GM21367 (cell line): Measurements from ENCODE around the gene SMC4.
"Not testable (repeated sequence)": the region's sequence is repeated elsewhere in the genome, so short reads cannot be mapped to it uniquely, and the experiment has no call there.

Experiments used
- ATAC-seq: cut with Tn5 transposase; IDR thresholded peaks from one replicate; pipeline ENCODE4 v1.9.1; 2021; ENCODE audit not compliant: unreplicated experiment

SMC4 gene

DNA sequence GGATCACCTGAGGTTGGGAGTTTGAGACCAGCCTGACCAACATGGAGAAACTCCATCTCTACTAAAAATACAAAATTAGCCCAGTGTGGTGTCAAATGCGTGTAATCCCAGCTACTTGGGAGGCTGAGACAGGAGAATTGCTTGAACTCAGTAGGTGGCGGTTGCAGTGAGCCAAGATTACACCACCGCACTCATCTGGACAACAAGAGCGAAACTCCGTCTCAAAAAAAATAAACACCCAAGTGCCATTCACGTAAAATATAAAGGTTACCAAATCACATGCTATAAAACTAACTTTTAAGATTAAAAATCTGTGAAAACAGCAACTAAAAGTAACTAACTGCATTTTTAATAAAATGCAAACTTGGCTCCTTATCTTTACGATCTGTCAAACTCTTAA is 41.2 kb downstream of the SMC4 start:
- no peak for ATAC-seq

DNA sequence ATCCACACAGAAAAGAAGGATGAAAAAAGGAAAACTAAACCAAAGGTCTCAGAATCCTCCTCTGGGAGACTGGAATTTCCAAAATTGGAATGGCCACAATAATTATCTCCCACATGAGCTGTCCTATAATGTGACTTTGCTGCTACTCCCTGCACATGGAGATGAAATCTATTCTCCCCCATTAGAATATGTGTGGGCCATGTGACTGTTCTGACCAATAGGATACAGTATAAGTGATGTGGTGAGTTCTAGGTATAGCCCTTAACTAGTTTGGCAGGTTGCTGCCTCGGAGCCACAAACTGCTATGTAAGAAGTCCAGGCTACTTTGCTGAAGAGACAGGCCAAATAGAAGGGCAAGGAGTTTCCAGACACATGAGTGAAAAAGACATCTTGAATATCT is 45.0 kb downstream of the SMC4 start:
- ATAC-seq = no peak

DNA sequence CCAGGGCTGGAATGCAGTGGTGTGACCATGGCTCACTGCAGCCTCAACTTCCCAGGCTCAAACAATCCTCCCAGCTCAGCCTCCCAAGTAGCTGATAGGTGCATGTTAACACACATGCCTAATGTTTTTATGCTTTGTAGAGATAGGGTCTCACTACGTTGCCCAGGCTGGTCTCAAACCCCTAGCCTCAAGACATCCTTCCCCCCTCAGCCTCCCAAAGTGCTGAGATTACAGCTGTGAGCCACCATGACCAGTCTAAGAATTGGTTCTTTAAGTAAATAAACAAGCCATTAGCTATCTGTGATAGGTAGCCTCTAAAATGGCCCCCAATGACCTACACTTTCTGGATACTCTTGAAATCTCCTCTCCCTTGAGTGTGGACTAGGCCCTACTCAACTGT is 46.4 kb downstream of the SMC4 start:
- no peak for ATAC-seq

DNA sequence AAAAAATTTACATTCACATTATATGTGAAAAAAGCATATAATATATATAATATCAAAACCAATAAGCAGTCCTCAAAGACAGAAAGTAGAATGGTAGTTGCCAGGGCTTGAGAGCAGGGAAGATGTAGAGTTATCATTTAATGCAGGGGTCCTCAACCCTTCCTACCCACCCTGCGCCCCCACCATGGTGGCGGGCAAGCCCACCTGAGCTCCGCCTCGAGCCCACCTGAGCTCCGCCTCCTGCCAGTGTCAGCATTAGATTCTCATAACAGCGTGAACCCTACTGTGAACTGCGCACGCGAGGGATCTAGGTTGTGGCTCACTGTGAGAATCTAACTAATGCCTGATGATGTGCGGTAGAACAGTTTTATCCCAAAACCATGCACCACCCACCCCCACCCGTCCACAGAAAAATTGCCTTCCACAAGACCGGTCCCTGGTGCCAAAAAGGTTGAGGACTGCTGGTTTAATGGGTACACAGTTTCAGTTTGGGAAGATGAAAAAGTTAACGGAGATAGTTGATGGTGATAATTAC is 47.1 kb downstream of the SMC4 start:
- ATAC-seq = no peak

DNA sequence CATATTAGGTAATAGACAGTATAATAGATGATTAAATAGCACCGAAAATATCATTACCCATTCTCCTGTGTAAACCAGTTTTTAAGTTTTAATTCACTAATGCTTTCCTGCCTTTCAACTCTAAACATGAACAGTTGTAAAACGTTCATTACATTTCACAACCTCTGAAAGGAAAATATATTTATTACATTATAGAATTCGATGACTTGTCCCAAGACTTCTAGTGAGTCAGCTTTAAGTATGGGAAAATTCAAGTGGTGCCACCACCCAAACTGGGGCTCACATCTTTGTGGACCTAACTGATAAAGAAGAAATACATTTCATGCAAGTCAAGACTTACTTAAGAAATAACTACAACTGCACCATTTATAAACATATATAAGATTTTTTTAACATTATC is 48.1 kb downstream of the SMC4 start:
- ATAC-seq = no peak

DNA sequence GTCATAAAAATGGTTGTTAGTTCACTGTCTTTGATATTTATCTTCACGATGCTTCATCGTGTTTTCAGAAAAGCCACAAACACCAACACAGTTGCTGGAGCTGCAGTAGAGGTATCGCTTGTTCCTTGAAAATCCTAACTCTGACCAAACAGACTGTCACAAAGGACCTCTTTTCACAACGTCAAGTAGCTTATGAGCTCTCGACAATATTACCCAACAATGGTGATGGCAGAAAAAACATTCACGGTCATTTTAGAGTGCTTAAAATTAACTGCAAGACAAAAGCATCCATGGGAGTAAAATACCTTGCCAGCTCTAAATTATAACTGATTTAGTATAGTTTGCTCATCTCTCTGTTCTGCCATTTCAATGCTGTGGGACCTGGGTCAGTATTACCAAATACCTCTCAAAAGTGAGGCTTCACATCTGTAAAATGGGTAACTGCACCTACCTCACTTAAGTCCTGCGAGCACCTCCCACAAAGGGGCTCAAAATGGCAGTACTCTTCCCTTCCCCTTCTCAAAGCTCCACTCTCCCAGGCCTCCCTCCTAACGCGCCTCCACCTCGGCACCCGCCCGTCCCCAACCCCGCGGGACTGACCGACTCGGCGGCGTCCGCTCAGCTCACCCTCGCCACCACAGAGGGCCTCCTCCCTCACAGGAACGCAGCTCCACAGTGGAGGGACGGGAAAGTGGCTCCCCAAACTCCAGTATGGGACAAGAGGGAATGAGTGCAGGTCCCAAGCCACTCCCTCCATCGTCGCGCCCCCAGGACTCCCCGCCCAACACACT is 49.6 kb downstream of the SMC4 start:
- ATAC-seq = peak; percentile 34

DNA sequence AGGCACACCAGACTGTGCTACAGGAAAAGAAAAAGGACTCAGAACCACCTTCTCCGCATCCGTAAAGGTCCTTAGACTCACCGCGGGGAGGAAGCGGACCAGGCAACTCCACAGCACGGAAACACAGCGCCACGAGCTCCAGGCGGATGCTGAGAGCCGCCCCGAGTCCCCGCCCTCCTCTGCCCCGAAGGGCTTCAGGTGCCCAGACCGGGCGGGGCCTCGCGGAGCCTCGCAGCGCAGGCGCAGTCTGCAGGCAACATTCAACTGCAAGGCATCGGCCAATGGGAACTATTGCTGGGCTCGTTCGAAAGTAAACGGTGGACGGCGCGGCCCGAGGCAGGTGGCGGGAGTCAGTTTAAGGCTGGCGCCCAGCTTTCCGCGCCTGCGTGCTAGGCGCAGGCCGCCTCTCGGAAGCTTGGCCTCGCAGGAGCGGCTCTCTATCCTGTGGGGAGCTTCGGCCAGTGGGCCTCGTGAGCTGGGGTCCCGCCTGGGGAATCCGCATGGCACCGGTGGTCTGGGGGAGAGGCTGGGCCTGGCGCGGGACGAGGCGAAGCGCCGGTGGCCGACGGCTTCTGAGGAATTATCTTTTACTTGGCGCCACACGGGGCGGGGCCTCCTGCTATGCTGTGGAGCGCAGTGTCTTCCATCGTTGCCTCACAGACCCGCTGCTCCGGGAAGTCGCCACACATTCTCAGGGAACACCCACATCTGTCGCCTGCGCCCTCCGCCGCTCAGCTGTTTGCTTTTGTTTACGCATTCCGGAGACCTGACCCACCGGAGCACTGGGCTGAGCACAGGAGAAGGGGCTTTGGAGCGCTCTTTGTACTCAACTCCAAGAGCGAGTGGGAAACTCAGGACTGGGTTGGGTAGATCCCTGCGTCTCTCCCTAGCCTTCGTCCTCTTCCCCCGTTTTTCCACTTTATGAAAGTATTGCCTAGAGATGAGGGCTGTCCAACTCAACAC is 50.5 kb downstream of the SMC4 start, which contains the start of gene TRIM59:
TSS of gene TRIM59 (minus strand) at position 151 of the 963 bp plus-strand sequence. CDS start 10,603 bp downstream, outside the sequence.
- peak; percentile 91 for ATAC-seq

DNA sequence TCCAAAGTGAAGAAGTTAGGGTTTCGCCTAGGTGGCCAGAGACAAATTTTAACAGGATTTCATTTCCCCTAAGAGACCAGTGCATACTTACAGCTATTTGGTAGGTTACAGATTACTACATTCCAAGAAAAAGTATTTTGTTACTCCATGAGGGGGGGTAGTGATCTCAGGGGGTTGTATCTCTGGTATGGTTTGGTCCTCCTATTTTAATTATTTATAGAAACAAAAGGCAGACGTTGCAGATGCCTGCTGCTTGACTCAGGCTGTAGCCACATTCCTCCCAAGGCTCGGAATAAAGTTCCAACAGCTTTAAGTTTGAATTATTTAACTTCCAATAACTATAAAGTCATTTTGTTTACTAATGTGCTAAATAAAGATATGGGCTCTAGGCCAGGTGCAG is 51.4 kb downstream of the SMC4 start:
- no peak for ATAC-seq

DNA sequence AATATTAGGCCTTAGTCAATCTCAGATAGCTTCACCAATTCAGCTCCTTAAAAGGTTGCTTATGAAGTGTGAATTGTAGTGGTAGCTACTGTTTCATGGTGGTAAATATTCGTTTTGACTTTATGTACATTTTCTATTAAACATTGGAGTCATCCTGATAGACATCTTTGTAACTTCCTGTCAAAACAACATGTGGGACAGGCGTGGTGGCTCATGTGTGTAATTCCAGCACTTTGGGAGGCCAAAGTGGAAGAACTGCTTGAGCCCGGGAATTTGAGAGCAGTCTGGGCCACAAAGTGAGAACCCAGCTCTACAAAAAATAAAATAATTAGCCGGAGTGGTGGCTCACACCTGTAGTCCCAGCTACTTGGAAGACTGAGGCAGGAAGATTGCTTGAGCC is 52.2 kb downstream of the SMC4 start:
- no peak for ATAC-seq

DNA sequence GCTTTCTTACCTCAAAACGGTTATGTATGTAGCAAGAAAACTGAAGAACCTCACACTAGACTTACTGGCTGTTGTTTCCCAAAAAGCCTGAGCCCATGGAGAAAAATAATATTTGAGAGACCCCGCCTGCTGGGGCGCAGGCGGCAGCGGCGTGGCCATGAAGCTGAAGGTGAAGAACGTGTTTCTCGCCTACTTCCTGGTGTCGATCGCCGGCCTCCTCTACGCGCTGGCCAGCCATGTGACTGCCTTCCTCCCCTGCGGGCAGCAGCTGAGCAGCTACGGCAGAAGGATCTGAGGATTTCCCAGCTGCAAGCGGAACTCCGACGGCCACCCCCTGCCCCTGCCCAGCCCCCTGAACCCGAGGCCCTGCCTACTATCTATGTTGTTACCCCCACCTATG is 52.8 kb downstream of the SMC4 start:
- ATAC-seq = not testable (repeated sequence)

DNA sequence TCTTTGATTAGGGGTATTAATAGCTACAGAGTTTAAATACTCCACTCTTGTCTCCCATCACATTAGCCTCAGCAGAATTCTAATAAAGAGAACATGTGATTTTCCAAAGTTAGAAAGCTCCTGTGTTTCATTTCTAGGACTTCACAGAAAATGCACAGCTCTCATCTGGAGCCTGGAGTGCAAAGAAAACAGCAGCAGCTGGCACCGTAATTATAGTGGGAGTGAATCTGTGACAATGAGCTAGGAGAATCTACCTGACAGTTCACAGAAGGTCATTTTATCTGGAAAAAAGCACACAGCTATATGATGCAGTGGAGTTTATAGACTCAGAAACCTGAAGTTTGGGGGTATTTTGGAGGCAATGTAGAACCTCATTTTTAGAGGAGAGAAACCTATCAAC is 55.5 kb downstream of the SMC4 start:
- ATAC-seq = no peak

DNA sequence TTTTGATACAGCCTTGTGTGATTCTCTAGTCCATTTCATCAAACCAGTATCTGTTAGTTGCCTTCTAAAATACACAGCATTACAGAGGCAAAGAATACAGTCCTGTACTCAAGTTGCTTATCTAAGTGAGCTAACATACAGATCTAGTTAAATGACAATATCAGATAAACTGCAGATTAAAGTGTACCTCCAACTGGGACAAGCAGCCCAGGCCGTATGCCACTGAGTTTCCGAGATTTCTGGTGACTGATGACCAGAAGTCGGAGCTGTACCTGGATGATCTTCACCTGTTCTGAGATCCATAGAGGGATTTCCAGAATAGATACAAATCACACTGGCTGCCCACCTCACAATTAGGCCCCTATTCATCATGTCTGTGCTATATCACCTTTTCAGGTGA is 56.4 kb downstream of the SMC4 start:
- no peak for ATAC-seq

DNA sequence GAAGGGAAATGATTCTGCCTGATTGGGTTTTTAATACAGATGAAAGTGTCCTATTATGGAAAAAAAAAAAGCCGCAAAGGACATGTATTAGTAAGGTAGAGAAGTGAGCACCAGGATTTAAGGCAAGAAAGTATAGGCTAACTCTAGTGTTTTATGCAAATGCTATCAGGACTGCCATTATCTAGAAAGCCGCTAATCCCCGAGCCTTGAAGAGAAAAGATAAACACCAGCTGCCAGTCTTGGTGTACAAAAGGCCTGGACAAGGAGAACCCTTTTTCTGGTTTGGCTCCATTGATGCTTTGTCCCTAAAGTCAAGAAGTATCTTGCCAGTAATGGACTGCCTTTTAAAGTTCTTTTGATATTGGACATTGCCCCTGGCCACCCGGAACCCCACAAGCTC is 58.7 kb downstream of the SMC4 start:
- ATAC-seq = no peak

DNA sequence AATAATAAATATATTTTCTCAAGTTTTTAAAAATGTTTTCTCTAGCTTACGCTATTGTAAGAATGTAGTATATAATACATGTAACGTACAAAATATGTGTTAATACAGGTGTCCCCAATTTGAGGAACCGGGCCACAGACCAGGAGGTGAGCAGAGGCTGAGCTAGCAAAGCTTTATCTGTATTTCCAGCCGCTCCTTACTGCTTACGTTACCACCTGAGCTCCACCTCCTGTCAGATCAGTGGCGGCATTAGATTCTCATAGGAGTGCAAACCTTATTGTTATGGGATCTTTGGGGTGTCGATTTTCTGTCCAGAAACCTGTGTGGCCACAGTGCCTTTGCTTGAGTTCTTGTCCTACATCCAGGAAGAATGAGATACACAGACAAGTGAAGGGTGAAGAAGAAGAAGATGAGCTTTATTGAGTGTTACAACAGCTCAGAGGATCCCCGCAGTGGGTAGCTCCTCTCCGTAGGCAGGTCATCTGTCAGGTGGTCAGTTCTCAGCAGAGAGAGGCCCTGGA is 60.1 kb downstream of the SMC4 start:
- ATAC-seq = no peak

DNA sequence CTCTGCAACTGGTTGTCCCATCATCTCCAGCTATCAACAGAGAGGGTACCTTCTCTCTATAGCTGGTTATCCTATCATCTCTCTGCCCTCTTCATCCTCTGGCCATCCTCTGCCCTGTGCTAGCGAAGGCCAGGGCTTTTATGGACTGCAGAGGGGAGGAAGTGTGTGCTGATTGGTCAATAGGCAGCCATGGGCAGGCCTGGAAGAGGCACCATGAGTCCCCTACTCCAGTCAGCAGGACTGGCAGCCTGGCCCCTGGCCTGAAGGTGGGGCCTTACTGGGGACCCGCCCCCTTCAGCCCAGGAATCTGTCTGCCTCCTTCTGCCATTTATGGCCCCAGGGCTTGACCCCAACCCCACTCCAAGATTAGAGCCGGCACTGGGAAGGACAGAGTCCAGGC is 60.6 kb downstream of the SMC4 start:
- no peak for ATAC-seq

DNA sequence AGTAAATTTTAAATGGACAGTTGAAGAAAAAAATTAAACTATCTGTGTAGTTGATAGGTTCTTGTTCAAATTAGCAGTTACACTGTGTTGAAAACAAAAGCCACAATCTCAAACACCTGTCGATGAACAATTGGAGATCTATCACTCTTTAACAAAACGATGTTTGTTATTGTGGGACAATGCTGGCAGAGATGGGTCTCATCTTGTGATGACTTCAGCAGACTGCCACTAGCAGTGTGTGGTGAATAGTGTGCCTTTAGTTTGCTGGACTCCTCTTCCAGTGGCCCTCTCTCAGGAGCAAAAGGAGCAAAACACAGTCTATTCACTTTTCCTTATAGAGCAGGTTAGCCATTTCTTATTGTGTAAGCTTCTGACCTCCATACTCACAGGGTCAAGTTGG is 64.9 kb downstream of the SMC4 start:
- ATAC-seq = no peak

DNA sequence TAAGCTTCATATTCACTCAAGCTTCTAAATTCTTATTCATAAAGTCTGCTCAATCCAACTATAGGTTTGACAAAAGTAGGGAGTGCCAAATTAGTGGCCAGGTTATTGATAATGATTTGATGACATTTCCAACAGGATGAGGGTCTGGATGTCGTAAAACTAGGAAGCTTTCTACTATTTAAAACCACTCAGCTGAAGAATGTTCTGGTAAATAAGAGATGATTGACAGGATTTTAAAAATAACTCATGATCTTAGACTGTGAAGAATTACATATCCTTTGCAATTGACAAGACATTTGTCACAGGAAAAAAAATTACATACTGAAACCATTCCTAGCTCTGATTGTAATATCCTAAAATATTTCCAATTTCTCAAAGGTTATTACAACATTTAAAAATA is 65.5 kb downstream of the SMC4 start:
- ATAC-seq = no peak

DNA sequence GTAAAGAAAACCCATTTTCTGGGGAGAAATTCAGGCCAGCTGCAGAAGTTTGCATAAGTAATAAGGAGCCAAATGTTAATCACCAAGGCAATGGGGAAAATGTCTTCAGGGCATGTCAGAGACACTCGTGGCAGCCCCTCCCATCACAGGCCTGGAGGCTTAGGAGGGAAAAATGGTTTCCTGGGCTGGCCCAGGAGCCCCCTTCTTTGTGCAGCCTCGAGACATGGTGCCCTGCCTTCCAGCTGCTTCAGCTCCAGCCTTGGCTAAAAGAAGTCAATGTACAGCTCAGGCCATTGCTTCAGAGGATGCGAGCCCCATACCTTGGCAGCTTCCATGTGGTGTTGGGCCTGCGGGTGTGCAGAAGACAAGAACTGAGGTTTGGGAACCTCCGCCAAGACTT is 70.7 kb downstream of the SMC4 start:
- no peak for ATAC-seq

DNA sequence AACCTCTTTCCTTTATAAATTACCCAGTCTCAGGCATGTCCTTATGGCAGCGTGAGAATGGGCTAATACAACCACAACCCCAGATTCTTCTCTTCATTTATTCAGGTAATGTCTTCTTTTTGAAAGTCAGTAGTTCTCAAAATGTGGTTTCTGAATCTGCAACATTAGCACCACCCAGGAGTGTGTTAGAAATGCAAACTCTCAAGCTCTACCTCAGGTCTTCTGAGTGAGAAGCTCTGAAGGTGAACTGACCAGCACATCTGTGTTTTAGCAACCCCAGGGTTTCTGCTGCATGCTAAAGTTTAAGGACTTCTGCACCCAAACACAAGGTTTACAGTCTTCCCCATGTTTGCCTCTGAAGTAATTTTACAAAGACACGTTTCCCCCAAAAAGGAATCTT is 72.4 kb downstream of the SMC4 start:
- no peak for ATAC-seq

DNA sequence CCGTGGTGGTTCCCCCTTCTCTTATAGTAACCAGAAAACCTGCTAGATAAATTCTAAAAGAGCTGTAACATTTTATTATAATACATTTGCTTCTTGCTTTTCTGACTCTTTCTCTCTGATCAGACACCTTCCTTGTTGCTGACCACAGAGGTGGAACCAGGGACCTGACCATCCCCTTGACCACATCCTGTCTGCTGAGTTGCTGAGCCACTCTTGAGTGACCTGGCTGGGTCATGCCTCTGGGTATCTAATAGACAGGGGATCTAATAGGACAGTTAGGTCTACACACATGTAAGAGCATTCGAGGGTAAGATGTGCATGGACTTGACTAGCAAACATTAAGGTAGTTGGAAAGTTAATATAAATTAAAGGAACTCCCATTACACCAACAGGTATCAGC is 72.9 kb downstream of the SMC4 start:
- no peak for ATAC-seq

DNA sequence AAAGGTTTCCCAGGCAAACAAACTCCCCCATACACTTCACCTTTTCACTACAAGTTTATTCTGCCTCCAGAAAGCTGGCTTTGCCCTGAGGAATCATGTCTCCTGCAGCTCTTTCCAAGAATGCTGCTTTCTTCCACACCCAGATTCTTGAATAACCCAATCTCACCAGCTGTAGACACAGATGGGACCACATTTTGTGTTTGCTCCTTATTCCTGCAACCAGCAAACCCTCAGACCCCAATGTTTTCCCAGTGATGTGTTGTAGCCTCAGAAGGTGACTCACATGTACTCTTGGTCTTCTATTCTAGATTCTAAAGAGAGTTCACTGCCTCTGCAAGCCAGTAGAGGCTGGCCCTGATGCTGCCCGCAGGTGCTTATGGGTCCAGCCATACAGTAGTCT is 73.8 kb downstream of the SMC4 start:
- ATAC-seq = no peak

DNA sequence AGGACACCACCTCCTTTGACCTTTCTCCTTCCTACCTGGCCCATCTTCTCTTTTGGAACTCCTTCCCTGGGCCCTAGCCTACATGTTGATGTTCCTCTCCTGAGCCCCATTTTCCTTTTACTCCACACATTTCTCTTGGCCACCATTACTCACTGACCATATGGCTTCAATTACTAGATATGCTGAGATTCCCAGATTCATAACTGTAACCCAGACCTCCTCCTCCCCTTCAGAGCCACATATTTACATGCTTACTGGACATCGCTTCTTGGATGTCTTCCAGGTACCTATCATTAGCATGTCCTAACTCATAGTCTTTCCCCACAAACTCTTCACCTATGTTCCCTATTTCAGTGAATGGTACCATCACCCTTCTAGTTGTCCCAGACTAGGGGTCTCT is 74.5 kb downstream of the SMC4 start:
- no peak for ATAC-seq
